ENCODE measurements around the gene RAPSN.

RAPSN gene

GRCh38 chr11:47389577-47390421, 59.1 kb downstream of the RAPSN start:
- DNase-seq (ENCODE audit: low spot score): no peak

- no peak for DNase-seq (ENCODE audit: low spot score)
Measured at GRCh38 chr11:47388697-47389576, 60.0 kb downstream of the RAPSN start.

- no peak for DNase-seq (ENCODE audit: low spot score)
Measured at GRCh38 chr11:47387944-47388696, 60.8 kb downstream of the RAPSN start.
